ENCODE measurements around the gene SLC25A13.
A peak's percentile ranks its signal among the peaks of the same experiment; 100 is the strongest.

Gene SLC25A13

GRCh38 chr7:96253441-96253840, 68.5 kb downstream of the SLC25A13 start:
- Histone ChIP-seq H3K27ac (no peak overlapping the region), H3K36me3 (peaks cover 0 to 35% (median 6%) of the 10 kb centered on the region in 11 experiments; a peak in 11 of 22 replicates), H3K4me2 (no peak overlapping the region), H3K27me3 (no peaks in the 10 kb centered on the region), H3K4me1 (peaks cover 0 to 7% (median 0%) of the 10 kb centered on the region in 10 experiments; a peak in 1 of 20 replicates), H3K9ac (no peak overlapping the region), H3K9me3 (replicated peaks in 1 of 11) (peaks cover 25 to 42% (median 32%) of the 10 kb centered on the region in 11 experiments), H4K20me1 (peaks cover 0 to 77% (median 3%) of the 10 kb centered on the region in 11 experiments; a peak in 7 of 22 replicates), H3K4me3 (no peak overlapping the region)
- TF ChIP-seq Cebpa-rat (IDR thresholded peaks at IDR 0.05): no peak

- Histone ChIP-seq H3K9ac (no peak overlapping the region), H3K4me2 (no peak overlapping the region), H3K27ac (no peak overlapping the region), H3K4me1 (peaks cover 0 to 7% (median 0%) of the 10 kb centered on the region in 10 experiments; a peak in 1 of 20 replicates), H3K4me3 (no peak overlapping the region), H3K9me3 (replicated peaks in 1 of 11) (peaks cover 0 to 17% (median 7%) of the 10 kb centered on the region in 11 experiments; a peak in 14 of 22 replicates), H4K20me1 (peaks cover 0 to 90% (median 3%) of the 10 kb centered on the region in 11 experiments; a peak in 8 of 22 replicates), H3K36me3 (peaks cover 0 to 40% (median 6%) of the 10 kb centered on the region in 11 experiments; a peak in 11 of 22 replicates), H3K27me3 (no peaks in the 10 kb centered on the region)
- no peak for TF ChIP-seq Cebpa-rat (IDR thresholded peaks at IDR 0.05)
These were observed 71.0 kb downstream of the SLC25A13 start for GRCh38 chr7:96250776-96251361.

- H3K27me3 ChIP-seq: no peaks in the 10 kb centered on the region
- H3K9ac ChIP-seq: no peak overlapping the region
- H3K9me3 ChIP-seq (replicated peaks in 1 of 11): peaks cover 0 to 12% (median 0%) of the 10 kb centered on the region in 11 experiments; a peak in 5 of 22 replicates
- peaks cover 0 to 90% (median 0%) of the 10 kb centered on the region in 11 experiments; a peak in 8 of 22 replicates for H4K20me1 ChIP-seq
- H3K4me3 ChIP-seq: no peak overlapping the region
- no peak overlapping the region for H3K4me2 ChIP-seq
- peaks cover 0 to 7% (median 0%) of the 10 kb centered on the region in 10 experiments; a peak in 1 of 20 replicates for H3K4me1 ChIP-seq
- H3K36me3 ChIP-seq: peaks cover 0 to 45% (median 6%) of the 10 kb centered on the region in 11 experiments; a peak in 11 of 22 replicates
- no peak for TF ChIP-seq Cebpa-rat (IDR thresholded peaks at IDR 0.05)
- no peak overlapping the region for H3K27ac ChIP-seq
These were observed 73.5 kb downstream of the SLC25A13 start for GRCh38 chr7:96248405-96248804.

- Histone ChIP-seq H3K4me1 (peaks cover 7 to 15% (median 8%) of the 10 kb centered on the region in 10 experiments; a peak in 14 of 20 replicates), H3K4me3 (no peak overlapping the region), H3K9me3 (replicated peaks in 1 of 11) (peaks cover 0 to 12% (median 0%) of the 10 kb centered on the region in 11 experiments; a peak in 5 of 22 replicates), H3K27ac (no peak overlapping the region), H3K36me3 (peaks cover 0 to 31% (median 4%) of the 10 kb centered on the region in 11 experiments; a peak in 9 of 22 replicates), H3K27me3 (no peaks in the 10 kb centered on the region), H3K4me2 (no peak overlapping the region), H3K9ac (no peak overlapping the region), H4K20me1 (peaks cover 0 to 91% (median 0%) of the 10 kb centered on the region in 11 experiments; a peak in 6 of 22 replicates)
- TF ChIP-seq Cebpa-rat (IDR thresholded peaks at IDR 0.05): no peak
These were observed 75.0 kb downstream of the SLC25A13 start for GRCh38 chr7:96246919-96247318.

GRCh38 chr7:96244992-96245292, 77.0 kb downstream of the SLC25A13 start:
- Histone ChIP-seq H3K36me3 (peaks cover 0 to 30% (median 3%) of the 10 kb centered on the region in 11 experiments; a peak in 7 of 22 replicates), H3K4me2 (no peak overlapping the region), H3K27ac (no peak overlapping the region), H3K9me3 (replicated peaks in 1 of 11) (peaks cover 0 to 8% (median 0%) of the 10 kb centered on the region in 11 experiments; a peak in 2 of 22 replicates), H3K27me3 (no peaks in the 10 kb centered on the region), H3K4me1 (peaks cover 7 to 14% (median 10%) of the 10 kb centered on the region in 10 experiments; a peak in 14 of 20 replicates), H3K4me3 (no peak overlapping the region), H4K20me1 (peaks cover 0 to 92% (median 0%) of the 10 kb centered on the region in 11 experiments; a peak in 5 of 22 replicates), H3K9ac (no peak overlapping the region)
- TF ChIP-seq Cebpa-rat (IDR thresholded peaks at IDR 0.05): no peak

GRCh38 chr7:96244244-96244991, 77.5 kb downstream of the SLC25A13 start:
- peaks cover 0 to 8% (median 0%) of the 10 kb centered on the region in 11 experiments; a peak in 2 of 22 replicates for H3K9me3 ChIP-seq (replicated peaks in 1 of 11)
- H3K27me3 ChIP-seq: no peaks in the 10 kb centered on the region
- TF ChIP-seq Cebpa-rat (IDR thresholded peaks at IDR 0.05): no peak
- H3K4me3 ChIP-seq: no peak overlapping the region
- H3K4me1 ChIP-seq: peaks cover 7 to 14% (median 10%) of the 10 kb centered on the region in 10 experiments; a peak in 14 of 20 replicates
- no peak overlapping the region for H3K4me2 ChIP-seq
- H3K36me3 ChIP-seq: peaks cover 0 to 33% (median 3%) of the 10 kb centered on the region in 11 experiments; a peak in 6 of 22 replicates
- H3K9ac ChIP-seq: no peak overlapping the region
- H4K20me1 ChIP-seq: peaks cover 0 to 93% (median 0%) of the 10 kb centered on the region in 11 experiments; a peak in 5 of 22 replicates
- H3K27ac ChIP-seq: no peak overlapping the region

GRCh38 chr7:96243241-96243640, 78.7 kb downstream of the SLC25A13 start:
- Histone ChIP-seq H3K4me3 (no peak overlapping the region), H4K20me1 (peaks cover 0 to 89% (median 0%) of the 10 kb centered on the region in 11 experiments; a peak in 7 of 22 replicates), H3K27me3 (no peaks in the 10 kb centered on the region), H3K27ac (no peak overlapping the region), H3K9me3 (replicated peaks in 1 of 11) (peaks cover 0 to 8% (median 0%) of the 10 kb centered on the region in 11 experiments; a peak in 2 of 22 replicates), H3K4me1 (peaks cover 7 to 14% (median 11%) of the 10 kb centered on the region in 10 experiments; a peak in 14 of 20 replicates), H3K36me3 (peaks cover 0 to 31% (median 1%) of the 10 kb centered on the region in 11 experiments; a peak in 6 of 22 replicates), H3K4me2 (no peak overlapping the region), H3K9ac (no peak overlapping the region)
- no peak for TF ChIP-seq Cebpa-rat (IDR thresholded peaks at IDR 0.05)

- Histone ChIP-seq H3K9me3 (replicated peaks in 1 of 11) (peaks cover 0 to 8% (median 0%) of the 10 kb centered on the region in 11 experiments; a peak in 2 of 22 replicates), H4K20me1 (peaks cover 0 to 92% (median 5%) of the 10 kb centered on the region in 11 experiments; a peak in 7 of 22 replicates), H3K4me1 (peaks cover 7 to 15% (median 11%) of the 10 kb centered on the region in 10 experiments; a peak in 14 of 20 replicates), H3K4me2 (peak overlapping the region in 8 of 11 experiments; percentile 1 to 40 (median 21); a peak in 8 of 22 replicates), H3K4me3 (no peak overlapping the region), H3K27ac (no peak overlapping the region), H3K9ac (no peak overlapping the region), H3K36me3 (peaks cover 0 to 28% (median 0%) of the 10 kb centered on the region in 11 experiments; a peak in 6 of 22 replicates), H3K27me3 (no peaks in the 10 kb centered on the region)
- no peak for TF ChIP-seq Cebpa-rat (IDR thresholded peaks at IDR 0.05)
These were observed 80.0 kb downstream of the SLC25A13 start for GRCh38 chr7:96241855-96242254.
